Esophagus squamous epithelium (tissue), 5 donors: ENCODE results near the gene TMSB15B. TPM values are rescaled to one million over a fixed set of nuclear protein-coding genes. Genes with fewer than 3 reads are reported as not detected.
"Not testable (repeated sequence)": the region's sequence is repeated elsewhere in the genome, so short reads cannot be mapped to it uniquely, and the experiment has no call there.

ENCODE experiments used
- DNase-seq: peaks from one replicate; lab custom pipeline; 2025; lab: John Stamatoyannopoulos, UW
- H3K27ac ChIP-seq, 4 donors: fragments of 200-600 bp; sonication (generic); one replicate each; pipeline ENCODE4 v1.5.1; 2016 to 2019; ENCODE audit warnings: mild to moderate bottlenecking in 1 of 4
- H3K27me3 ChIP-seq, 4 donors: fragments of 200-600 bp; sonication (generic); 1 replicate in 3 of 4; 2 replicates in 1 of 4; pipeline versions ENCODE4 v1.5.1 to v1.6.0; 2017 to 2021; ENCODE audit warnings: antibody characterized with exemption in 1 of 4
- H3K36me3 ChIP-seq, 3 donors: fragments of 200-600 bp; sonication (generic); one replicate each; pipeline ENCODE4 v1.5.1; 2016 to 2019
- H3K4me1 ChIP-seq, 3 donors: fragments of 200-600 bp; sonication (generic); one replicate each; pipeline ENCODE4 v1.5.1; 2017 to 2019
- H3K4me3 ChIP-seq, 4 donors: fragments of 200-600 bp; sonication (generic); 1 replicate in 3 of 4; 2 replicates in 1 of 4; pipeline ENCODE4 v1.5.1; 2016 to 2019; ENCODE audit warnings: mild to moderate bottlenecking in 2 of 4, moderate library complexity in 1 of 4
- H3K9me3 ChIP-seq, 3 donors: fragments of 200-600 bp; sonication (generic); one replicate each; pipeline ENCODE4 v1.5.1; 2016 to 2019
- CTCF ChIP-seq, 6 experiments: fragments of 450-650 bp in 4 of 6; fragments of 200-600 bp in 2 of 6; sonication (generic) in 2 of 6; IDR thresholded peaks; one replicate each; pipeline ENCODE4 v1.5.1; 2016 to 2019; ENCODE audit warnings: antibody characterized with exemption in 6 of 6, mild to moderate bottlenecking in 4 of 6, moderate library complexity in 4 of 6
- POLR2A ChIP-seq, 4 donors: fragments of 450-650 bp; IDR thresholded peaks; one replicate each; pipeline ENCODE4 v1.6.1; 2017; ENCODE audit warnings: antibody characterized with exemption in 4 of 4, mild to moderate bottlenecking in 4 of 4, moderate library complexity in 3 of 4
- WGBS, 2 donors: methylation state at CpG; one replicate each; pipeline ENCODE4 v1.1.5; 2018; 5-methylcytosine and 5-hydroxymethylcytosine counted together
- intact Hi-C: fragments of 100-400 bp; cut with DNase I; formaldehyde crosslinking; loops from one replicate; pipeline ENCODE4 v1.15.0; 2022
- total RNA-seq, 4 donors: library from RNA; depleted of rRNA; stranded (reverse); fragments of >200 nt; gene quantifications; one replicate each; pipeline ENCODE4 v1.1.0, GENCODE V29; 2016
- donor health status: DM: yes; HTN: yes; CAD: no.

The TMSB15B gene
- total RNA-seq, 4 donors from 2014 or later, result 0.15 to 2.1 (median 1.0) TPM

- Histone ChIP-seq H3K9me3 (no peaks in the 10 kb centered on the region), H3K4me1 (no peaks in the 10 kb centered on the region), H3K27me3 (no peaks in the 10 kb centered on the region), H3K27ac (no peak overlapping the region), H3K4me3 (no peak overlapping the region), H3K36me3 (no peaks in the 10 kb centered on the region)
- WGBS, 2 donors, result 78 to 79% methylated on average over 4 of the region's 4 CpGs
- TF ChIP-seq CTCF (IDR thresholded peaks at IDR 0.05) (no peak), POLR2A (IDR thresholded peaks at IDR 0.05) (no peak)
- intact Hi-C loops, result no loop called here
- DNase-seq, result no peak
Observed at GRCh38 chrX:103927030-103927429, 35.4 kb upstream of the TMSB15B start.

DNA sequence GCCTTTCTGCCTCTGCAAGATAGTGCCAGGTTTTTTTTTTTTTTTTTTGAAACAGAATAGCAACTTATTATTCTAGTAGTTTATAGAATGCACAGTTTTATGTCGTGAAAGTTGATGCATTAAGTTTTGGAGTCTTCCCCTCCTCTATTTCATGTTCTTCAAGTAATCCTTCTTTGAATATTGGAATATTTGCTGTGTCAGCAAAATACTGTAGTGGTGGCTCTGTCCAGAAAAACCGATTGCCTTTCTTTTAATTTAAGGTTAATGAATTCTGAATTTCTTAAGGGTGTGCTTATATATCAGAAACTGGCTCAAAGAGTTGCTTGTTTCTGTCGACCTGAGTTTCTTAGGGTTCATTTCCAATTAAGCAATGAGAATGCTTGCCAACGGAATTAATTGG is 34.8 kb upstream of the TMSB15B start:
- intact Hi-C loops, result no loop called here
- Histone ChIP-seq H3K4me1 (no peaks in the 10 kb centered on the region), H3K9me3 (no peaks in the 10 kb centered on the region), H3K27ac (no peak overlapping the region), H3K27me3 (no peaks in the 10 kb centered on the region), H3K36me3 (no peaks in the 10 kb centered on the region), H3K4me3 (no peak overlapping the region)
- DNase-seq, result no peak
- WGBS, 2 donors, result 54 to 71% methylated on average over 4 of the region's 4 CpGs
- TF ChIP-seq CTCF (IDR thresholded peaks at IDR 0.05) (no peak), POLR2A (IDR thresholded peaks at IDR 0.05) (no peak)

GRCh38 chrX:103932133-103932532 is 30.3 kb upstream of the TMSB15B start:
- Histone ChIP-seq H3K36me3 (no peaks in the 10 kb centered on the region), H3K27ac (no peak overlapping the region), H3K9me3 (no peaks in the 10 kb centered on the region), H3K27me3 (no peaks in the 10 kb centered on the region), H3K4me3 (no peak overlapping the region), H3K4me1 (no peaks in the 10 kb centered on the region)
- DNase-seq, result no peak
- WGBS, 2 donors, result 51 to 52% methylated on average over 2 to 4 of the region's 4 CpGs
- TF ChIP-seq POLR2A (IDR thresholded peaks at IDR 0.05), result no peak
- TF ChIP-seq CTCF (IDR thresholded peaks at IDR 0.05), result no peak
- intact Hi-C loops, result no loop called here

DNA sequence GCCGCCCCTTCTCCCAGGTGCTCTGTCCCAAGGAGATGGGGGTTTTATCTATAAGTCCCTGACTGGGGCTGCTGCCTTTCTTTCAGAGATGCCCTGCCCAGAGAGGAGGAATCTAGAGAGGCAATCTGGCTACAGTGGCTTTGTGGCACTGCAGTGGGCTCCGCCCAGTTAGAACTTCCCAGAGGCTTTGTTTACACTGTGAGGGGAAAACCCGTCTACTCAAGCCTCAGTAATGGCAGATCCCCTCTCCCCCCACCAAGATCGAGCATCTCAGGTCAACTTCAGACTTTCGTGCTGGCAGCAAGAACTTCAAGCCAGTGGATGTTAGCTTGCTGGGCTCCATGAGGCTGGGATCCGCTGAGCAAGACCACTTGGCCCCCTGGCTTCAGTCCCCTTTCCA is 22.2 kb upstream of the TMSB15B start:
- H3K4me1 ChIP-seq, H3K27ac ChIP-seq, H3K9me3 ChIP-seq, H3K36me3 ChIP-seq, H3K27me3 ChIP-seq, H3K4me3 ChIP-seq, intact Hi-C loops, DNase-seq: not testable (repeated sequence)
- 72% methylated on average over 4 of the region's 6 CpGs; no CpG with 5 or more reads in 1 of the 2 donors for WGBS, 2 donors

- TF ChIP-seq CTCF (IDR thresholded peaks at IDR 0.05) (peak in 5 of 6 experiments; percentile 33 to 51 (median 43)), POLR2A (IDR thresholded peaks at IDR 0.05) (no peak)
- DNase-seq, result no peak
- intact Hi-C loops, result no loop called here
Observed at GRCh38 chrX:103941201-103941975, 21.0 kb upstream of the TMSB15B start.

More at GRCh38 chrX:103941201-103941975, 21.0 kb upstream of the TMSB15B start:
- H3K36me3 ChIP-seq, result no peaks in the 10 kb centered on the region
- H3K9me3 ChIP-seq, result no peaks in the 10 kb centered on the region
- no peak overlapping the region for H3K27ac ChIP-seq
- H3K27me3 ChIP-seq, result no peaks in the 10 kb centered on the region
- no peaks in the 10 kb centered on the region for H3K4me1 ChIP-seq
- 13% methylated on average over 3 of the region's 3 CpGs for WGBS, 2 donors
- H3K4me3 ChIP-seq, result no peak overlapping the region
